ENCODE results near the gene GARIN1A.
A peak's percentile ranks its signal among the peaks of the same experiment; 100 is the strongest.
"Not testable (repeated sequence)": the region's sequence is repeated elsewhere in the genome, so short reads cannot be mapped to it uniquely, and the experiment has no call there.

Gene GARIN1A

DNA sequence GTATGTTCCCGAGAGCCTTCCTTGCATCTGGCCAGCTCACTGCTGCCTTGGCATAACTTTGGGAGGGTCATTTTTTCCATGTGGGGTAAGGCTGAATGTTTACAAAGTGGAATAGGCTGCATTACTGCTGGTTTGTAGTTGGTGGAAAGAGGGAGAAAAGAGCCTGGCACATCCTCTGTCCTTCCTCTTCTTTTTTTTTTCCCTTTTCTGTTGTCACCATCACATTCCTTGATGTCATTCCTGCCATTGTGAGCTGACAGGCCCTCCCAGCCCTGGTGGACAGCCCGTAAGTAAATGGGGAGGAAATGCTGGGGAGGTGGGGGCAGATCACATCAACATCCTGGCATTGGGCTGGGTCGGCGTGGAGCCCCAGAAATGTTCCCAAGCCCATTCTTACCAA is at the start of gene GARIN1A:
TSS of gene GARIN1A (plus strand) at position 301 of the 400 bp plus-strand sequence. CDS start 106 bp downstream, outside the sequence.
- DNase-seq = no peak

DNA sequence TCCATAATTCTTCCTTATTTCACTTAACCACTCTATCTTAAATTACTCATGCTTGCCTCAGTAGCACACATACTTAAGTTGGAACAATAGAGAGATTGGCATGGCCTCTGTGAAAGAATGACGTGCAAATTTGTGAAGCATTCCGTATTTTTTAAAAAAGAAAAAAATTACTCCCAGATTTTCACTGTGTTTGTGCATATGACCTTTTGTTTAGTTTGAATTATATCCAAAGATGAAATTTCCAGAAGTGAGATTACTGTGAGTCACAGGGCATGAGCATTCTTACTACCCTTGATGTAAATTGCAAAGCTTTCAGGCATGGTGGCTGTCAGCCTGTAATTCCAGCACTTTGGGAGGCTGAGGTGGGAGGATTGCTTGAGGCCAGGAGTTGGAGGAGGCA is 45.0 kb upstream of the GARIN1A start:
- not testable (repeated sequence) for DNase-seq

DNA sequence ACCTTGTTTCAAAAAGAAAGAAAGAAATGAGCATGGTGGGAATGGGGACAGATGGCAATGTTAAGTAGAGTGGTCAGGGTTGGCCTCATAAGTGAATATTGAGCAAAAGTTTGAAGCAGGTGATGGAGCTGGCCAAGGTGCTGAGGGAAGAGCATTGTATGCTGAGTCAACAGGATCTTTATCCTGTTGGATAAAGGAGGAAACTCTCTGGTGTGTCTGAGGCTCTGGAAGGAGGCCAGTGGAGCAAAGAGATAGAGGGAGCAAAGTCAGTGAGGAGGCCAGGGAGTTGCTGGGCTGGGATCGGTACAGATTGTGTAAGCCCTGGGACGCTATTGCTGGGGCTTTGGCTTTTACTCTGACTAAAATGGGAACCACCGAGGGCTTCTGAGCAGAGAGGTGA is 38.2 kb upstream of the GARIN1A start:
- not testable (repeated sequence) for DNase-seq

DNA sequence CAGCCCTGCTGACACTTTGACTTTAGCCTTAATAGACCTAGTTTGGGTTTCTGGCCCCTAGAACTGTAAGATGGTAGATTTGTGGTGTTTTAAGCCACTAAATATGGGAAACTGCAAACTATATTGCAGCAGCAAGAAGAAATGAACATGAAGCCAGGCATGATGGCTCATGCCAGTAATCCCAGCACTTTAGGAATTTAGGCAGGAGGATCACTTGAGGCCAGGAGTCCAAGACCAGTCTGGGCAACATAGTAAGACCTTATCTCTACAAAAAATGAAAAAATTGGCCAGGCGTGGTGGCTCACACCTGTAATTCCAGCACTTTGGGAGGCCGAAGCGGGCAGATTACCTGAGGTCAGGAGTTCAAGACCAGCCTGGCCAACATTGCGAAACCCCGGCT is 26.9 kb upstream of the GARIN1A start:
- DNase-seq = not testable (repeated sequence)

DNA sequence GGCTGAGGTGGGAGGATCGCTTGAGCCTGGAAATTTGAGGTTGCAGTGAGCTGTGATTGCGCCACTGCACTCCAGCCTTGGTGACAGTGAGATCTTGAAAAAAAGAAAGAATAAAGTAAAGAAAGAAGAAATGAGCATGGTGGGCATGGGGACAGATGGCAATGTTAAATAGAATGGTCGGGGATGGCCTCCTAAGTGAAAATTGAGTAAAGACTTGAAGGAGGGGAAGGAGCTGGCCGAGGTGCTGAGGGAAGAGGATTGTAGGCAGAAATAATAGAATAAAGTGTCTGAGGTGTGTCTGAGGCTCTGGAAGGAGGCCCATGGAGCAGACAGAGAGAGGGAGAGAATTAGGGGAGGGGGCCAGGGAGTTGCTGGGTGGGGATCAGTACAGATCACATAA is 26.2 kb upstream of the GARIN1A start:
- DNase-seq = not testable (repeated sequence)

- not testable (repeated sequence) for DNase-seq
Observed at GRCh38 chr7:128646877-128647276, 25.2 kb upstream of the GARIN1A start.

- not testable (repeated sequence) for DNase-seq
Observed at GRCh38 chr7:128651096-128651495, 21.0 kb upstream of the GARIN1A start.

GRCh38 chr7:128652606-128653005 is 19.5 kb upstream of the GARIN1A start:
- DNase-seq = not testable (repeated sequence)

DNA sequence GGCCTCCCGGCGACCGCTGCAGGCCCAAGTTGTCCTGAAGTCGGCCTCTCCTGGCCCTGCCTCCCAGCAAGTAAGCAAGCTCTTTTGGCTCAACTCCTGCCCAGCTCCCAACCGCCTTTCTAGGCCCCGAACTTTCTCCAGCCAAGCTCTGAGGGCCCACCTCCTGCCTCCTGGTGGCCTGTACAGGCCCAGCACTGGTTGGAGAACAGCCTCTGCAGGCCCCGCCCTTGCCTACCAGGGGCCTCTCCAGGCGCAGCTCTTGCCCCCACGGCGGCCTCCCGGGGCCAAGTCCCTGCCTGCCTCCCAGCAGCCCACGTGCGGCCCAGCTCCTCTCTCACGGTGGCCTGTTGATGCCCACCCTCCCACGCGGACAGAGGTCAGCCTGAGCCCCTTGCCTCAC is 18.9 kb upstream of the GARIN1A start:
- DNase-seq = not testable (repeated sequence)

DNA sequence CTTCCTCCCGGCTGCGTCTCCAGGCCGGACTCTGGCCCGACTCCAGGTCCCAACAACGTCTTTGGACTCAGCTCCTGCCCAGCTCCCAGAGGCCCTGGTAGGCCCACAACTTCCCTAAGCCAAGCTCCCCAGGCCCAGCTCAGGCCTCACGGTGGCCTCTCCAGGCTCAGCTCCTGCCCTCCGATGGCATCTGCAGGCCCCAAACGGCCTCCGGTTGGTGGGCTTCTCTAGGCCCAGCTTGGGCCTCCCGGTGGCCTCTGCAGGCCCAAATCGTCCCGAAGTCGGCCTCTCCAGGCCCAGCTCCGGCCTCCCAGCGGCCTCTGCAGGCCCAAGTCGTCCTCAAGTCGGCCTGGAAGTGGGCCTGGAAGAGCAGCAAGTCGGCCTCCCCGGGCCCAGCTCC is 18.0 kb upstream of the GARIN1A start:
- not testable (repeated sequence) for DNase-seq

DNA sequence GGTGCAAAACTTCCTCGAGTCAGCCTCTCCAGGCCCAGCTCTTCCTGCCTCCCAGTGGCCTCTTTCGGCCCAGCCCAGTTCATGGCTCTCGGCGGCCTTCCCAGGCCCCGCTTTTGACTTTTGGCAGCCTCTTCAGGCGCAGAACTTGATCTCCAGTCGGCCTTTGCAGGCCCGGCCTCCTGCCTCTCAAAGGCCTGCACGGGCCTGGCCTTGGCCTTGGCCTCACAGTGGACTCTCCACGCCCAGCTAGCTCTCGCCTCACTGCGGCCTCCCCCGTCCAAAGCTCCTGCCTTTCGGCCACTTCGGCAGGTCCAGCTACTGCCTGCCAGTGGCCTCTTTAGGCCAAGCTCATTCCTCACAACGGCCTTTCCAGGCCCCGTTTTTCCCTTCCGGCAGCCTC is 17.6 kb upstream of the GARIN1A start:
- DNase-seq = not testable (repeated sequence)

- DNase-seq = not testable (repeated sequence)
Observed at GRCh38 chr7:128658428-128658827, 13.7 kb upstream of the GARIN1A start.

DNA sequence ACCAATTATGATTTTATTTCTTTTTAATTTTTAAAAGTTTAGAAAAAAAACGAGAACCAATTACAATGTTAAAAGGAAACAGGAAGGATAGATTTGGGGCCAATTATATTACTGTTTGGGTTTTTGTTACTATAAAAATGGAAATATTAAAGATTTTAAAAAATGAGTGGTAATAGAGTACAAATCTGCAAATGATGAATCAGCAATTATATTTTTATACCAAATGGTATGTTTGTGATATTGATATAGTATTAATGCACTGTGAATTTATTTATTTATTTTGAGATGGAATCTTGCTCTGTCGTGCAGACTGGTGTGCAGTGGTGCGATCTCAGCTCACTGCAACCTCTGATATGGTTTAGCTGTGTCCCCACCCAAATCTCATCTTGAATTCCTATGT is 11.5 kb upstream of the GARIN1A start:
- DNase-seq = no peak

DNA sequence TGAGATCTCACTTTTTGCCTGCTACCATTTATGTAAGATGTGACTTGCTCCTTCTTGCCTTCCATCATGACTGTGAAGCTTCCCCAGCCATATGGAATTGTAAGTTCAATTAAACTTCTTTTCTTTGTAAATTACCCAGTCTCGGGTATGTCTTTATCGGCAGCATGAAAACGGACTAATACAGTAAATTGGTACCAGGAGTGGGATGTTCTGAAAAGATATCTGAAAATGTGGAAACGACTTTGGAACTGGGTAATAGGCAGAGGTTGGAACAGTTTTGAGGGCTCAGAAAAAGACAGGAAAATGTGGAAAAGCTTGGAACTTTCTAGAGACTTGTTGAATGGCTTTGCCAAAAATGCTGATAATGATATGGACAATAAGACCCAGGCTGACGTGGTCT is 10.6 kb upstream of the GARIN1A start:
- DNase-seq = no peak

GRCh38 chr7:128662091-128662490 is 10.0 kb upstream of the GARIN1A start:
- DNase-seq = no peak

DNA sequence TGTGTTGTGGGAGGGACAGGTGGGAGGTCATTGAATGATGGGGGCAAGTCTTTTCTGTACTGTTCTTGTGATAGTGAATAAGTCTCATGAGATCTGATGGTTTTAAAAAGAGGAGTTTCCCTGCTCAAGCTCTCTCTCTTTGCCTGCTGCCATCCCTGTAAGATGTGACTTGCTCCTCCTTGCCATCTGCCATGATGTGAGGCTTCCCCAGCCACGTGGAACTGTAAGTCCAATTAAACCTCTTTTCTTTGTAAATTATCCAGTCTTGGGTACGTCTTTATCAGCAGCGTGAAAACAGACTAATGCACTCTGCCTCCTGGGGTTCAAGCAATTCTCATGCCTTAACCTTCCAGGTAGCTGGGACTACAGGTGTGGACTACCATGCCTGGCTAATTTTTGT is 8.9 kb upstream of the GARIN1A start:
- DNase-seq = not testable (repeated sequence)

GRCh38 chr7:128665057-128665456 is 7.0 kb upstream of the GARIN1A start:
- DNase-seq = no peak

- DNase-seq = no peak
Observed at GRCh38 chr7:128666200-128666599, 5.9 kb upstream of the GARIN1A start.

GRCh38 chr7:128672927-128673517 is 930 bp downstream of the GARIN1A start:
- DNase-seq = peak; percentile 17

GRCh38 chr7:128673571-128673970 is 1.5 kb downstream of the GARIN1A start:
- no peak for DNase-seq

- no peak for DNase-seq
Observed at GRCh38 chr7:128676665-128677064, 4.6 kb downstream of the GARIN1A start.

DNA sequence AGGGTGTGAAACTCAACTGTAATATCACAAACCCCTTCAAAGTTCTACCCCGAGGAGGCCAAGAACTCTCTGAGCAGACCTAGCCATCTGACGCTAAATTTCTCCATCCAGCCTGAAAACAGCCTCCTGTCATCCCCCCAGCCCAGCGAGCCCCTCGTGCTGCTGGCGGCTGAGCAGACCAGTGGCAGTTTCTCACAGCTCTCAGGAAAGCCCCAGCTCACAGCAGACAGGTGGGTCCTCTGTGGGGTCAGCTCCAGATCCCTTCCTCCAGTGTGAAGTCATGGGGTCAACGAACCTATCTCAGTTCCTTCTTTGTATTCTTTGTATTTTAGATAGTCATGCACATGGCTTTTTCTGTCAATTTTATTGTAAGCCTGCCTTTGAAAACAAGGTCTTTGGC is 7.8 kb downstream of the GARIN1A start:
- no peak for DNase-seq

DNA sequence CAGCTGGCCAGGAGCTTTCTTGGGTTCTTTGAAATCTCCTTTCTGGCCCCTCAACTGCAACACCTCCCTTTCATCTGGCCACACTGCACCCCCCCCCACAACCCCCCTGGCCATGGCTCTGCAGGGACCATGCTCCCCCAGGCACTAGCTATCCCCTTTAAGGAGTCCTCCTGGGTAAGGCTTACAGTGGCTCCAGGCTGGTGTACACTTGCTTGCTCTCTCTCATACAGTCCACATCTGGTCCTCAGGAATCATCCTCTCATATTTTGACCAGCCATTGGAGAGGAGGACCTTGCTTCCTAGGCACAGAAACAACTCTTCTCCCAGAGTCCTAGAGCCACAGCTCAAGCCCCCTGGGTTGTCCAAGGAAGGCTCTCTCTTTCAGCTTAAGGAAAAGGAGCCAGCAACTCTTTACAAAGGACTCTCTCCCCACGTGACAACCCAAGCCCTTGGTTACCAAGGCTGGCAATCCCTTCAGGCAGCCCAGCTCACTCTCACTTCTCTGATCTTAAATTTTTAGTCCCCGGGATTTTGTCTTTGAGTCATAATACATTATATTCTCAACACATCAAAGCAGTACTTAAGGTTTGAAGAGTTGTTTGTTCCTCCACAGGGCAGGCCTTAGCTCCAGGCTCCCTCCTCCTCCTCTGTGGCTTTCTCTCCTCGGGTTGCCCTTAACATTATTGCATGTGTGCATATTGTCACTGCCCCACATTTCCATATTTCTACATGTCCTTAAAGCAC is 9.9 kb downstream of the GARIN1A start:
- no peak for DNase-seq

DNA sequence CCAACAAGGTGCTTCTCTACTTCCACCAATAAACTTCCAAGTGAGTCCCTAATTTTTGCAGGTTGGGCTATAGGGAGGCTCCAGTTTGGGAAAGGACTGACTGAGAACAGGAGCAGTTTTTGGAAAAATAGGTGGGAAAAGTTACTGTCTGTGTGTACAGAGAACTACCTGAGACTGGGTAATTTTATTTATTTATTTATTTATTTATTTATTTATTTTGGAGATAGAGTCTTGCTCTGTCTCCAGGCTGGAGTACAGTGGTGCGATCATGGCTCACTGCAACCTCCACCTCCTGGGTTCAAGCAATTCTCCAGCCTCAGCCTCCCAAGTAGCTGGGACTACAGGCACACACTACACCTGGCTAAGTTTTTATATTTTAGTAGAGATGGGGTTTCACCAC is 11.2 kb downstream of the GARIN1A start:
- not testable (repeated sequence) for DNase-seq

DNA sequence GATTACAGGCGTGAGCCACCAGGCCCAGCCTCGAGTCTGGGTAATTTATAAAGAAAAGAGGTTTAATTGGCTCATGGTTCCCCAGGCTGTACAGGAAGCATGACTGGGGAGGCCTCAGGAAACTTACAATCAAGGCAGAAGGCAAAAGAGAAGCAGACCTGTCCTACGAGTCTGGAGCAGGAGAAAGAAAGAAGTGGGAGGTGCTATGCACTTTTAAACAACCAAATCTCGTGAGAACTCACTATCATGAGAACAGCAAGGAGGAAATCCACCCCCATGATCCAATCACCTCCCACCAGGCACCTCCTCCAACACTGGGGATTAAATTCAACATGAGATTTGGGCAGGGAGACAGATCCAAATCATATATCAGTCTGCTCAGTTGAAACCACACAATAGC is 11.6 kb downstream of the GARIN1A start:
- not testable (repeated sequence) for DNase-seq

Data from activated CD4-positive, alpha-beta T cell treated with anti-CD3 and anti-CD28 coated beads, Interleukin-10, Interleukin-2, amounts not matched to agents 100 ng/mL and 50 ng/mL, durations not matched to agents 16 hours and 8 hours (primary cell).